COLO668 (cell line): Measurements from ENCODE around the gene C10orf67.
A peak's percentile ranks its signal among the peaks of the same experiment; 100 is the strongest.

Experiments
- DNase-seq: peaks from one replicate; lab custom pipeline; 2025; ENCODE audit not compliant: unreplicated experiment; lab: John Stamatoyannopoulos, UW

C10orf67 gene

DNA sequence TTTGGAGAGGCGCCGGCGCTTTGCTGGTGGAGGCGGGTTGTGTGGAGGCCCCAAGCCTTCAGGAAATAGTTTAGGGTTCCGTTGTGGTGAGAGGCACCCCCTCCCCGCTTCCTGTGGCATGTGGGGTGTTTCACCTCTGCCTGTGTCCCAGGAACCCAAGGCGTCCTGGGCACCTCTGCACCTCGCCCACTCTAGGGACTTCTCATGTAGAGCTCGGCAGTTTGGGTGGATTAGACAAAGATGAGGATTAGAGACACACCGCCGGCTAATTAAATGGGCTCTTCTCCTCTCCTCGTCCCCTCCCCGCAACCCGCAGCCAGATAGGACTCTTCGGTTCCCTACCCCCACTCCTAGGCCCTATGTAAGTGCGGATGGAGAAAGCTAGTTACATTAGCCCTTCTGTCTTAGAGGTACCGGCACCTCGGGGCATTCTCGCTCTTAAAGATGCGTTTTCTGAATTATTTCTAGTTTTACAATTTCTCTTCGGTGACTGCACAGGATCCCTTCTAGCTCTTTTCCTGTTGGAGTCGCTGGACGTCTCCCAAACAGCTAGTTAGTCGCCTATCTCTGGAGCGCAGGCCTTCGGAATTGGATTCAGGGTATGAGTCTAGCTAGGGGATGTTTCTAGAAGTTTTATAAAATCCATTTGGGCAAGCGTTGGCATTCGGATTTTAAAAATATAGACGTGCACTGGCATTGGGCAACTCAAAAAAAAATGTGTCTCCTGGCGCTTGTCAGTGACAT, 144.7 kb downstream of the C10orf67 start:
- DNase-seq = no peak

DNA sequence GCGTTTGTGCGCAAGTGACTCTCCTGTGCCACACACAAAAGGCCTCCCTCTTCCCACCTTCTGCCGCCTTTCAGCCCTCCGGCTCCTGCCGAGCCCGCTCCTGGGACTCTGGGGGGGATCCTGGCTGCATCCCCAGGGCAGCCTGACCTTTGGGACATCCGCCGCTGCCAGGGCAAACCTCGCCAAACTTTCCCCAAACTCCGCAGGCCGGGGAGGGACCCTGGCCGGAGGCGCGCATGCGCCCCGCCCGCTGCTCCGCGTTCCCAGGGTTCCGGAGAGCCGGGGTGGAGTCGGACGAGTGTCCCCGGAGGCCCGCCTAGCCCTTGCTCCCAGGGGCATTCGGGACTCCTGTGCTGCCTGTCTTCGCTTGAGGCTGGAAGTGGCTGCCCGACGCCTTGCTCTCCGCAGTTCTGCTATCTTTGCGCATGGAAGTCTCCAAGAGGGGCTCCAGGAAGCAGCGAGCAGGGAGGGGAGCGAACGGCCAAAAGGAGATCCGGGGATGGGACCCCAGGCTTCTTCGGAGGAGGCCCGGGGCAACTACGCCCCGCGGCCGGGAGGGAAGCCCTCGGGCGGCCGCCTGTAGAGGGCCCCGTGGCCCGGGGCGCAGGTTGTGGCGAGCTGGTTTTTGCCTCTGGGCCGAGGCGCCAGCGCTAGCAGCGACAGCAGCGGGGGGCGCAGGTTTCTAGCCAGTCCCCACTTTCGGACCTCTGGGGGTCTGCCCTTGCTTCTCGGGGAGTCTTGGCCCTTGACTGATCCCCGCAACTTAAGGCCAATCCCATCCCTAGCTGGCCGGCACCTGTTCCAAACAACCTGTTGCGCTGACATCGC, 145.4 kb downstream of the C10orf67 start:
- no peak for DNase-seq

DNA sequence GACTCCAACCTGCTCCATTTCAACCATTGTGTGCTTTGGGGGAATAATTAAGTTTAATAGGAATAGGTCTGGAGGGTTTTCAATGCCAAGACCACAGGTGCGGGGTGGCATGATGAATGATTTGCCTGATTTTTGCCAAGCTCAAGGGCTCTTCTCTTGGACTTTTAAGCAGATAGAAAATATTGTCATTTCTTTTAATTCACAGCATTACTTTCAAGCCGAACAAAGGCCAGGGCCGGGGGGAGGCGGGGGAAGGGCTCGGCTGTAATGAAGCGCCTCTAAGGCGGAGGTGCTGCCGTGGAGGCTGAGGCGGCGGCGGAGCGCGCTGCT, 146.0 kb downstream of the C10orf67 start:
- no peak for DNase-seq

DNA sequence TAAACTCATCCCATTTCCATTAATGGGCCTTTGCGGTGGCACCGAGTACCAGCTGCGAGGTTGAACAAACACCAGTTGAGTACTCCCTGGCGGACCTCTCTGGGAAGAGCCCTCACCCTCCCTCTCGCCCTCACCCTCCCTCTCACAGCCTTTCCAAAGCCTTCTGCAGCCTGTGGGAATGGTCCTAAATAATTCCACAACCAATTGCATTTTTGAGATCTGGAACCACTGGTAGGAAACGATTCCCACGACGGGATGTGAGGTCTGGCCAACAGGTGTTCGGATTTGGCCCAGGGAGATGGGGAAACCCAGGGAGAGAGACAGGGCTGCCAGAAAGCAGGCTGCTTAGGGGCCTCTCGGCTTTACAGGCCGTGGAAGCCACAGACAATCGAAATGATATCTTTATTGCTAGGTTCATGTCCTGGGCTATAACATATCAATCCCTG, 147.2 kb downstream of the C10orf67 start:
- peak; percentile 74 for DNase-seq

DNA sequence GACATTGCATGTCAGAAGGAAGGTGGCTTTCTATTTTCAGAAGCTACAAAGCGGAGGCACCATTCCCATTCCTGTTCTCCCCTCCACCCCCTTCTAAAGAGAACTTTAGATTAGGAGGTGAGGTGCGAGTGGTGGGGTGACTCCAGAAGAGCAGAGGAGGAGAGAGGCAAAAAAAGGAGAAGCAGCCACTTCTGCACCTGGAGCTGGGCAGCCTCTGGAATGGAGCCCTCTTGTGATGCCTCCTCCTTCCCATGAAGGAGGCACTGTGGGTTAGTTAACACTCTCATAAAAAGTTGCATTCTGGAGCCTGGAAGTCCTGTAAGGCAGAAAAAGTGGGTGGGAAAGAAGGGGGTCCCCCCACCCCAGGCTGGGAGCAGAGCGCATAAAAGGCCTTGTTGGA, 147.7 kb downstream of the C10orf67 start:
- DNase-seq = no peak

DNA sequence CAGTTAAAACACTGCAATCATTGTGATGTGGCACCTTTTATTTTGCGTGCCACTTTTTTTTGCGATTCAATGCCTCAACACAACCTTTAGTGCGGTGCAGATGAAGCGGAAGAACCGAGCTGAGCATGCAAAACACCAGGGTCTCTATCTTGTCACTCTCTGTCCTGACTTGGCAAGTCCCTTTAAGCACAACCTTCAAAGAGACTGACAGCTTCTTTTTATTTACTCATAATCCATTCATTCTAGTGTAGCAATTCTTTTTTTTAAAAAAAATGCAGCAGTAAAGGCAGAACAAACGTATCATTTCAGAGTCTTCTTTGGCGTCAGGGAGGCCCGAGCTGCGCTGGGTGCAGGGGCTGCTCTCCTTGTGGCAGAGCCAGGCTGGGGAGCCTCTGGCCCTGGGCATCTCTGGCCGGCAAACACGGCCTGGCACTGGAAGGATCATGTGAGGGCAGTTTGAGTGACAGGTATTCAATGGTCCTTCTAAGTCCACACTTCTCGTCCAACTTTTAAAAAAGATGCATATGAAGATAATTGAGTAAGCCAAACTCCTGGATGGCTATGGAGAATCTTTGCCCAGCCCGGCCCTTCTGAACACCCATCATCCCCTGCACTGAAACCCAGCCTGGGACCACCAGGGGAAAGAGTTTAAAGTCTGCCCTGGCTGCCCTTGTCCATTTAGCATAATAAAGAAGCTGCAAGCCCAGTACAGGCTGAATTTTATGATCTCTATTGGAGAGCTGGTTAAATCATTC, 148.6 kb downstream of the C10orf67 start:
- DNase-seq = no peak

DNA sequence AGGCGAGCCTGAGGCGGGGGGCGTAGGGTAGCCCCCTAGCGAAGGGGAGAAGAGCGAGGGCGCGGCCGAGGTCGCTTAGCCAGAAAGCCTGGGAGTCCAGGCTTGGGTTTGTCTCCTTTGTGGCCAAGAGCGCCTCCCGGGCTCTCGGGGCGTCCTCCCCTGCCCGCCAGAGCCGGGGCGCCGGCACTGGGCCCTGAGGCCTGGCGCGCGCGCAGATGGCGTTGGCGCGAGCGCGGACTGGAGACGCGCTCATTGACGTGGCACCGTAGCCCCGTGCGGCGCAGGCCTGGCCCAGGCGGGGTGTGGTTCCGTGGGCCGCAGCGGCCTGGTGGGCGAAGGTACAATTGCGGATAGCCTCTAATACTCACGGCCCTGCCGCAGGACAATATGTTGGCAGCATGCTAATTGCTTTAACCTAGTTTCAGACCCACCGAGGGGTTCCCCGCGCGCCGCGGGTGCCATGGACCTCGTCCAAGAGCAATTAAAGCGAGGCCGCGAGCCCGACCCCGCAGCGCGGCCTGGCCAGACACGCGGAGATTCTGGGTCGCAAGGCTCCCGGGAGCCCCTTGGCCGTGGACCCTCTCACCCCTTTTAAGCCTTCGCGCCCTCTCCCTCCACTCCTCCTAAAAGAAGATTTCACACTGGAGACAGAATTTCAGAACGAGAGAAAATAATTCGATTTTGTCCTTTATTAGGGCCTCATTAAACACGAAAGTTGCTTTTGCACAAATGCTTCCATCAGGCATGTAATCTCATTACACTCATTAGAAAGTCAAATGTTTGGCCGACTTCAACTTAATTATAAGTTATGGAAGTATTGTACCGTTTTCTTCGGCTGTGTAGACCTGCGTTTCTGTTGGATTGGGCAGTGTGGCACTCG, 149.4 kb downstream of the C10orf67 start:
- no peak for DNase-seq

DNA sequence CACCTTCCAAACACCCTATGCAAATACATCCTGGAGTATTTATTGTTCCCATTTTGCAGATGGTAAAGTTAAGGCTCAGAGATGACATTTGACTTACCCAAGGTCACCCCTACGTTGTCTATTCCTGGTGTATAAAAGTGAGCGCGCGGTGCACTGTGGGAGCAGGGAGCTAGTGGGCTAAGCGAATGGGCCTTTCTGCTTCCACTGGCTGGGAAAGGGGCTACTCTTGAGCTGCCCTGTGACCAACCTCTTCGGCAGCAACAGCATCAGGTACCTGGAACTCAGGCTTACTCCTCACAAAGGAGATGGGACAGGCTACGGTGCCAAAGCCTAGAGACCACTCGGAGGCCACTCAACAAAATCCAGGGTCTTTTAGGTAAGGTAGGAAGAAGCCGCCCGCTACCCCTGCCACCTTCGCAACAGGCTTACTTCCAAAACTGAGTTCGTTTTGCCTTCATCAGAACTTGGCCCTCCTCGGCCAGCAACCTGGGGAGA, 150.1 kb downstream of the C10orf67 start:
- no peak for DNase-seq

DNA sequence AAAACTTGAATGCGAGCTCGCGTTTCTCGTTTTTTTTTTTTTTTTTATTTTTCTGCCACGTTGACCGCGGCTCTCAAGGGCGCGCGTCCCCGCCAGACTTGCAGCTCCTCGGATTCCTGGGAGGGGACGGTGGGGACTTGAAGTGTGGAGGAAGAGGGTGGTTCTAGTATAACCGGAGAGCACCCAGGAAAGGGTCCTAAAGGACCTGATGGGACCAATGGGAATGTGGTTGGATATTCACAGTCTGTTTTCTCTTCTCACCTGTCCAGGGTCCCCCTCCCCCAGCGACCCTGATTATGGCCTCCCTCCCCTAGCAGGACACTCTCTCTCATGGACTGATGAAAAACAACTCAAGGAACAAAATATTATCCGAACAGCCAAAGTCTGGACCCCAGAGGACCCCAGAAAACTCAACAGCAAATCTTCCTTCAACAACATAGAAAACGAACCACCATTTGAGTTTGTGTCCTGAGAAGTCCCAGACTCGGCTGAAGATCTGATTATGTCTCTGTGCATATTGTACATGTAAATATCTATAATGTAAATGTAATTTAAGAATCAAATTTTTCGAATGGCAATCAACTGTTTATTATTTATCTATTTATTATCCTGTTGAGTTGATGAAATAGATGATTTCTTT, 151.0 kb downstream of the C10orf67 start:
- no peak for DNase-seq

DNA sequence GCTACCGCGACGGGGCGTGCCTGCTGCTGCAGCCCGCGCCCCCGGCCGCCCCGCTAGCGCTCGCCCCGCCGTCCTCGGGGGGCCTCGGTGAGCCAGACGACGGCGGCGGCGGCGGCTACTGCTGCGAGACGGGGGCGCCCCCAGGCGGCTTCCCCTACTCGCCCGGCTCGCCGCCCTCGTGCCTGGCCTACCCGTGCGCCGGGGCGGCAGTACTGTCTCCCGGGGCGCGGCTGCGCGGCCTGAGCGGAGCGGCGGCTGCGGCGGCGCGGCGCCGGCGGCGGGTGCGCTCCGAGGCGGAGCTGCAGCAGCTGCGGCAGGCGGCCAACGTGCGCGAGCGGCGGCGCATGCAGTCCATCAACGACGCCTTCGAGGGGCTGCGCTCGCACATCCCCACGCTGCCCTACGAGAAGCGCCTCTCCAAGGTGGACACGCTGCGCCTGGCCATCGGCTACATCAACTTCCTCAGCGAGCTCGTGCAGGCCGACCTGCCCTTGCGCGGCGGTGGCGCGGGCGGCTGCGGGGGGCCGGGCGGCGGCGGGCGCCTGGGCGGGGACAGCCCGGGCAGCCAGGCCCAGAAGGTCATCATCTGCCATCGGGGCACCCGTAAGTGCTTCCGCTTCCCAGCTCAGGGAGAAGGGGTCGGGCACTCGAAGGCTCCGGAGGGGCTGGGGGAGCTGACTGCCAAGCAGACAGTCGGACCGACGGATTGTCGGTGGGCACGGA, 151.7 kb downstream of the C10orf67 start:
- DNase-seq = peak; percentile 70

DNA sequence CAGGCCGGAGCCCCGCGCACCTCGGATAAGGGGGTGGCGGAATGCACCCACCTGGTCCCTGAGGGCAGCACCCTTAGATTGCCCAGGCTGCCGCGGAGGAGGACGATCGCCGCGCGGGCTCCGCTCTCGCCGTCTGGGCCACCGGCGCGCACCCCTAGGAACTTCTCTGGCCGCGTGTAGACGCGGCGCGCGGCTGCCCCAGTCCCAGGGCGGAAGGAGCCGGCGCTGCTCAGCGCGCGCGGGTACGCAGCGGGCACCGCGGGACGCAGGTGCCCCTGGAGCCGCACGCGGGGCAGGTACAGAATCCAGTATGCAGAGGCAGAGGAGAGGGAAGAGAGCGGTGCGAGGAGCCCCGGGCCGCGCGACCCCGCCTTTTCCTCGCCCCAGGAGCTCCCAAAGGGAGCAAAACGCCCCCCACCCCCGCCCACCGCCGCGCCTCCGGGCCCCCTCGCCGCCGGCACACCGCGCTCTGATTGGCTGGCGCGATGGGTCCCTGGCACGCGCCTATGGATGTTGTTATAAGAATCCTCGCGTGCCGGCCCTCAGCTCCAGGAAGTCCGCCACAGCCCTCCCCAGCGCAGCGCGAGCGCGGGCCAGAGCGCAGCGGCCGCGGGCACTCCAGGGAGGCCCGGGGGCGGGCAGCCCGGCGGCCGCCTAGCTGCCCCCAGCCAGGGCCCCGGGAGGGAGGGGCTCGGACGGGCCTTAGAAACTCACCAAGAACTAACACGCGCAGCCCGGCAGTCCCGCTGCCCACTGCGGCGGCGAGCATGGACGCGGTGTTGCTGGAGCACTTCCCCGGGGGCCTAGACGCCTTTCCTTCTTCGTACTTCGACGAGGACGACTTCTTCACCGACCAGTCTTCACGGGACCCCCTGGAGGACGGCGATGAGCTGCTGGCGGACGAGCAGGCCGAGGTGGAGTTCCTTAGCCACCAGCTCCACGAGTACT, 152.6 kb downstream of the C10orf67 start, which contains the start of gene PTF1A:
Gene PTF1A (plus strand): TSS at position 549 of the 948 bp plus-strand sequence. CDS start 219 bp downstream, at position 768.
- DNase-seq = peak; percentile 60

DNA sequence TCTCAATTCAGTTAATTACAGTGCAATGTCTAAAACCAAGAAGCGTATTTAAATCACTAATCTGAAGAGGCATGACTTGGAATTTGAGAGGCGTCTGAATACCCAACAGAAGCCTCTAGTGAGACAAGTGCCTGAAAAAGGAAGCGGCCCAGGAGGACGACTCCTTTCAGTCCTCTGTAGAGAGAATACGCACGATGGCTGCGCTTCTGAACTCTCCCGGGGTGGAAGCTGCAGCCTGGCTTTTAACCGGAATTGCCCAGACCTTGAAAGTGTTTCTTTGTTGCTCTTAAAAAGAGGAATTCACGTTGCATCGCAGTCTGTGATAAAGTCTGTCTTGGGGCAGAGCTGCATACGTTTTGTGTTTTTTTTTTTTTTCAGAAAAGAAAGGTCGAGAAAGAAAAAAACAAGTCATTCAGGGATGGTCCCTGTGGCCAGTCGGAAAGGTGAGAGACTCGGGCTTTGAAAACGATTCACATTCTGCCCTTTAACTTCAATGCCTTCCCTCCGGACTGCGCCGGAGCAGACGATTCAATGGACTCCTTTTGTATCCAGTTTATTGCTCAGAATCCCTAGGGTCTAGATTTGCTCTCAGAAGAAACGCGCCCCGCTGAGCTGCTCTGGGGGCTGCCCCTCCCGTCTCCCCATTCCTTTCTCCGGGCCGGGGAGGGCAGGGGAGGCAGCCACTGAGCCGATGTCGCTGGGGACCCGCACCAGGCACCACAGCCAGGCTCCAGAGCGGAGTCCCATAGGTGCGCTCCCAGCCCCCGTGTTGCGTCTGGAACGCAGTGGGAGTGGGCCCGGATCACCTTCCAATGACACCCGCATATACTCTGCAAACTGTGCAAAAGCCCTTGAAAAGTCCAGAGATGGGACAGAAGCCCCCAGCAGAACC, 153.5 kb downstream of the C10orf67 start:
- no peak for DNase-seq

DNA sequence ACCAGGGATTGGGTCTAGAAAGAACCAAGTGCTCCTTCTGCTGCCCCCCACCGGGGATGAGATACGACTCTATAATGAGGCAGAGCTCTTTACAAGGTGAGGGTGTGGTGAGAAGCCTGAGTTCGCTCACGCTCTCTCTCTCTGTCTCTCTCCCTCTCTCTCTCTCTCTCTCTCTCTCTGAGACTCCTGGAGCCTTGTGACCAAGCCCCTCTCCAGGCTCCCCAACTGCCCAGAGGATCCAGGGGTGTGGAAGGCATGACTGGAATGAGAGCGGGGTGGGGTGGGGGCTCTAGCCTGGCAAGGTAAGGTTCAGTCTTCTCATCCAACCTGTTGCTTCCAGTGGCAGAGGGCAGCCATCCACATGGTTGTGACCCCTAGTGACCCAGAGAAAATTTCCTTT, 155.6 kb downstream of the C10orf67 start:
- DNase-seq = no peak

DNA sequence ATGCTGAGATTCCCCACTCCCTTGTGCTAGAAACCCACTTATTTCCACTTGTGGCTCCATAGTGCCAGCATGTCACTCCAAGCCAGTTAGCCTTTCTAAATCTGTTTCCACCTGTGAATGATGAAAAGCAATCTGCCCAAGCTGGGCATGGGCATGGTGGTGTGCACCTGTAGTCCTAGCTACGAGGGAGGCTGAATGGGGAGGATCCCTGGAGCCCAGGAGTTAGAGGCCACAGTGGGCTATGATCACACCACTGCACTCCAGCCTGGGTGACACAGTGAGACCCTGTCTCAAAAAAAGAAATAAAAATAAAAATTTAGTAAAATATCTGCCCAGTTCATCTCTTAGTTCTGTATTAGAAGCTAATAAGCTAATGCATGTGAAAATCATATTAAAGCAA, 157.4 kb downstream of the C10orf67 start:
- no peak for DNase-seq

DNA sequence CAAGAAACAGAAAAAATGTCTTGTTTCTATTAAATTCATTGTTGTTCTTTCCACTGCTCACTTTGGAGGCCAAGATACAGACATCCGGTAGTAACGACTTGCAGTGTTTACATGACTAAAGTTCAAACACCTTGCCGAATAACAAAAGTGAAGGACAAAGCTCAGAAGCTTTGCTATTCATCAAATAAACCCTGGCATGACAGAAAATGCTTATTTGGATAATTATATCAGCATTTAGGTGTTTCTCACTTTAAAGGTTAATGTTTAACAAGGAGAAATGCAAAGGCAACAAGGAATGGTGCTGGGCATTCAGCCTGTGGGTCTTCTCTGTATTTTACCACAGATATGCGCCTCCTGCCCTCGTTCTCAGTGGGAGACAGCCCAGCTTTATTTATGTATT, 157.9 kb downstream of the C10orf67 start:
- no peak for DNase-seq

DNA sequence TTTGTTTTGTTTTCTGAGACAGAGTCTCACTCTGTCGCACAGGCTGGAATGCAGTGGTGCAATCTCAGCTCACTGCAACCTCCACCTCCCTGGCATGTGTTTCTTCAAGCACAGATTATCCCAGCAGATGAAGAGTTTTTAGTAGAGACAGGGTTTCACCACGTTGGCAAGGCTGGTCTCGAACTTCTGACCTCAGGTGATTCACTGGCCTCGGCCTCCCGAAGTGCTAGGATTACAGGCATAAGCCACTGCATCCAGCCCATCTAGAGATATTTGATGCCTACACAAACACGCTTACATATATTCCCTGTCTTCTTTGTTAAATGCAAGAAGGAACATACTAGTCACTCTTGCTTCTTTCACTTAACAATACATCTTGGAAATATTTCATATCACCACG, 158.4 kb downstream of the C10orf67 start:
- DNase-seq = no peak

DNA sequence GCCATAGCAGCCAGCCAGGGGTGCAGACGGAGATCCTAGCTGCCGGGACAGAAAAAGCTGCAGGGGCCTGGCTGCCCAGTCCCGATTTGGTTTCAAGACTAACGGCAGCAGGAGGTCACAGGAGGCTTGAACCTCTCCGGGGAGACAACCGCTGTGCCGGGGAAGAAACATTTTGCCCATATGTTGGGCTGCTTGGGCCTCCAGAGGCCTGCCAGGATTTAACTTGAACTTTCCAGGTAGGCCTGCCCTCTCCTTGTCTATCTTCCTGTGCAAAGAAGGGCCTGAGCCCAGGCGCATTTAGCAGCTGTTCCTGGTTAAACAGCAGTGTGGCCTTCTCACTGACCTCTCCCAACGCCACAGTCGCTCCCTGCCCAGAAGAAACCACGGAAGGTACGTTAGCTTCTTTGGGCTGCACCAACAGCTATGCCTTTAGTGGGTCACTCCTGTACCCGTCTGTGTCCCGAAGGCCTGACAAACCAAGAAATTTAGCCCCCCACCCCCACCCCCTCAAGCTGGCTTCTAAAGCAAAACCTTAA, 169.6 kb downstream of the C10orf67 start:
- DNase-seq = no peak
